HEK293 (cell line): Measurements from ENCODE around the gene SVIL.

Experiments
- CTCF ChIA-PET: fragments of 350-600 bp; formaldehyde crosslinking; extraction: SDS; loops from one replicate; lab custom pipeline; 2021; ENCODE audit warnings: antibody characterized with exemption; lab: Yijun Ruan, JAX
- POLR2A ChIA-PET: fragments of 300-600 bp; formaldehyde crosslinking; extraction: SDS; loops from one replicate; lab custom pipeline; 2020; ENCODE audit warnings: antibody characterized with exemption, inconsistent platforms; lab: Yijun Ruan, JAX
- H3K27ac ChIP-seq: fragments of 200-500 bp; sonication (Bioruptor generic); 2 replicates; pipeline ENCODE4 v1.5.1; 2014; ENCODE audit warnings: low read depth, low read length, control low read depth, inconsistent platforms; ENCODE audit errors: extremely low read depth
- H3K36me3 ChIP-seq, 2 experiments: fragments of 200-500 bp in 1 of 2; sonication (Bioruptor generic) in 1 of 2; 1 replicate in 1 of 2; 2 replicates in 1 of 2; pipeline ENCODE4 v1.5.1; 2014 to 2017; ENCODE audit warnings: inconsistent platforms in 2 of 2, low read length in 2 of 2; ENCODE audit not compliant: control insufficient read depth in 2 of 2, insufficient read depth in 1 of 2
- H3K4me1 ChIP-seq: fragments of 200-500 bp; sonication (Bioruptor generic); 2 replicates; pipeline ENCODE4 v1.5.1; 2014; ENCODE audit warnings: mild to moderate bottlenecking, low read length, inconsistent platforms; ENCODE audit not compliant: control insufficient read depth, insufficient read depth
- H3K4me3 ChIP-seq: 2 replicates; pipeline ENCODE4 v1.5.1; 2011; ENCODE audit warnings: low read depth, mild to moderate bottlenecking, control low read depth, low read length, moderate library complexity
- H3K9me3 ChIP-seq: fragments of 200-500 bp; sonication (Bioruptor generic); 2 replicates; pipeline ENCODE4 v1.5.1; 2014; ENCODE audit warnings: low read depth, low read length, inconsistent platforms; ENCODE audit not compliant: control insufficient read depth, insufficient read depth
- GLIS2 ChIP-seq: fragments of 450-650 bp; formaldehyde crosslinking; IDR thresholded peaks from 2 replicates; pipeline ENCODE4 v1.5.1; 2016; ENCODE audit warnings: missing biosample characterization, missing genetic modification characterization
- HOXA7 ChIP-seq: sonication (generic); formaldehyde crosslinking; IDR thresholded peaks from 2 replicates; pipeline ENCODE4 v1.8.1; 2022; ENCODE audit warnings: missing genetic modification reagents, borderline replicate concordance
- IKZF3 ChIP-seq: fragments of 450-650 bp; IDR thresholded peaks from 2 replicates; pipeline ENCODE4 v1.5.0; 2018; ENCODE audit warnings: missing biosample characterization, mild to moderate bottlenecking, missing genetic modification characterization, moderate library complexity
- OSR2 ChIP-seq: fragments of 450-650 bp; formaldehyde crosslinking; IDR thresholded peaks from 2 replicates; pipeline ENCODE4 v1.5.1; 2016; ENCODE audit warnings: missing biosample characterization, missing genetic modification characterization
- REPIN1 ChIP-seq: fragments of 450-650 bp; formaldehyde crosslinking; IDR thresholded peaks from 2 replicates; pipeline ENCODE4 v1.5.1; 2017; ENCODE audit warnings: missing biosample characterization, missing genetic modification characterization, low read depth
- SP2 ChIP-seq: fragments of 450-650 bp; formaldehyde crosslinking; IDR thresholded peaks from 2 replicates; pipeline ENCODE4 v1.5.1; 2016; ENCODE audit warnings: missing biosample characterization, missing genetic modification characterization
- SP3 ChIP-seq: fragments of 450-650 bp; formaldehyde crosslinking; IDR thresholded peaks from 2 replicates; pipeline ENCODE4 v1.5.1; 2016; ENCODE audit warnings: missing biosample characterization, missing genetic modification characterization
- SP7 ChIP-seq: fragments of 450-650 bp; formaldehyde crosslinking; IDR thresholded peaks from 2 replicates; pipeline ENCODE4 v1.5.1; 2016; ENCODE audit warnings: missing biosample characterization, missing genetic modification characterization
- ZBTB17 ChIP-seq: fragments of 450-650 bp; formaldehyde crosslinking; IDR thresholded peaks from 2 replicates; pipeline ENCODE4 v1.5.1; 2016; ENCODE audit warnings: missing biosample characterization, missing genetic modification characterization
- ZNF133 ChIP-seq: fragments of 450-650 bp; formaldehyde crosslinking; IDR thresholded peaks from 2 replicates; pipeline ENCODE4 v1.5.1; 2016; ENCODE audit warnings: missing biosample characterization, missing genetic modification characterization
- ZNF157 ChIP-seq: fragments of 450-650 bp; formaldehyde crosslinking; IDR thresholded peaks from 2 replicates; pipeline ENCODE4 v1.5.1; 2016; ENCODE audit warnings: missing biosample characterization, missing genetic modification characterization
- ZNF169 ChIP-seq: fragments of 450-650 bp; formaldehyde crosslinking; IDR thresholded peaks from 2 replicates; pipeline ENCODE4 v1.5.1; 2016; ENCODE audit warnings: missing biosample characterization, missing genetic modification characterization
- ZNF175 ChIP-seq: fragments of 450-650 bp; formaldehyde crosslinking; IDR thresholded peaks from 2 replicates; pipeline ENCODE4 v1.5.1; 2016; ENCODE audit warnings: missing biosample characterization, missing genetic modification characterization
- ZNF2 ChIP-seq: fragments of 450-650 bp; formaldehyde crosslinking; IDR thresholded peaks from 2 replicates; pipeline ENCODE4 v1.5.1; 2016; ENCODE audit warnings: missing biosample characterization, missing genetic modification characterization
- ZNF202 ChIP-seq: fragments of 450-650 bp; formaldehyde crosslinking; IDR thresholded peaks from 2 replicates; pipeline ENCODE4 v1.5.1; 2016; ENCODE audit warnings: missing biosample characterization, missing genetic modification characterization, borderline replicate concordance
- ZNF239 ChIP-seq: fragments of 450-650 bp; formaldehyde crosslinking; IDR thresholded peaks from 2 replicates; pipeline ENCODE4 v1.5.1; 2016; ENCODE audit warnings: missing biosample characterization, missing genetic modification characterization
- ZNF24 ChIP-seq: fragments of 450-650 bp; formaldehyde crosslinking; IDR thresholded peaks from 2 replicates; pipeline ENCODE4 v1.5.1; 2016; ENCODE audit warnings: missing biosample characterization, missing genetic modification characterization
- ZNF324 ChIP-seq: fragments of 450-650 bp; formaldehyde crosslinking; IDR thresholded peaks from 2 replicates; pipeline ENCODE4 v1.5.1; 2016; ENCODE audit warnings: missing biosample characterization, missing genetic modification characterization
- ZNF366 ChIP-seq: fragments of 450-650 bp; formaldehyde crosslinking; conservative IDR thresholded peaks from 2 replicates; pipeline ENCODE4 v1.5.1; 2016; ENCODE audit warnings: missing biosample characterization, missing genetic modification characterization
- ZNF510 ChIP-seq: fragments of 450-650 bp; formaldehyde crosslinking; IDR thresholded peaks from 2 replicates; pipeline ENCODE4 v1.5.1; 2018; ENCODE audit warnings: mild to moderate bottlenecking, missing genetic modification characterization, missing biosample characterization; ENCODE audit not compliant: insufficient replicate concordance
- ZNF521 ChIP-seq: fragments of 450-650 bp; formaldehyde crosslinking; IDR thresholded peaks from 2 replicates; pipeline ENCODE4 v1.5.1; 2017; ENCODE audit warnings: missing biosample characterization, mild to moderate bottlenecking, missing genetic modification characterization
- ZNF561 ChIP-seq: fragments of 450-650 bp; IDR thresholded peaks from 2 replicates; pipeline ENCODE4 v1.5.1; 2018; ENCODE audit warnings: missing biosample characterization, missing genetic modification characterization, borderline replicate concordance
- ZNF585B ChIP-seq: fragments of 450-650 bp; formaldehyde crosslinking; IDR thresholded peaks from 2 replicates; pipeline ENCODE4 v1.5.1; 2016; ENCODE audit warnings: missing biosample characterization, missing genetic modification characterization
- ZNF624 ChIP-seq: fragments of 450-650 bp; formaldehyde crosslinking; IDR thresholded peaks from 2 replicates; pipeline ENCODE4 v1.5.1; 2017; ENCODE audit warnings: missing biosample characterization, missing genetic modification characterization
- ZNF654 ChIP-seq: fragments of 450-650 bp; formaldehyde crosslinking; IDR thresholded peaks from 2 replicates; pipeline ENCODE4 v1.5.1; 2016; ENCODE audit warnings: low read depth, missing biosample characterization, missing genetic modification characterization
- ZNF660 ChIP-seq: fragments of 450-650 bp; IDR thresholded peaks from 2 replicates; pipeline ENCODE4 v1.5.1; 2018; ENCODE audit warnings: missing biosample characterization, mild to moderate bottlenecking, missing genetic modification characterization
- ZNF707 ChIP-seq: fragments of 450-650 bp; formaldehyde crosslinking; IDR thresholded peaks from 2 replicates; pipeline ENCODE4 v1.5.1; 2016; ENCODE audit warnings: missing biosample characterization, missing genetic modification characterization
- ZNF747 ChIP-seq: fragments of 450-650 bp; formaldehyde crosslinking; IDR thresholded peaks from 2 replicates; pipeline ENCODE4 v1.5.1; 2016; ENCODE audit warnings: missing biosample characterization, missing genetic modification characterization
- ZNF791 ChIP-seq: fragments of 450-650 bp; formaldehyde crosslinking; IDR thresholded peaks from 2 replicates; pipeline ENCODE4 v1.5.1; 2016; ENCODE audit warnings: missing biosample characterization, missing genetic modification characterization
- ZNF837 ChIP-seq: fragments of 450-650 bp; formaldehyde crosslinking; IDR thresholded peaks from 2 replicates; pipeline ENCODE4 v1.5.1; 2016; ENCODE audit warnings: missing biosample characterization, missing genetic modification characterization
- TF ChIP-seq, protein P1 (sequence below): fragments of 450-650 bp; formaldehyde crosslinking; IDR thresholded peaks from 2 replicates; pipeline ENCODE4 v1.5.1; 2016; ENCODE audit warnings: missing biosample characterization, missing genetic modification characterization
- TF ChIP-seq, protein P2 (sequence below): fragments of 450-650 bp; formaldehyde crosslinking; IDR thresholded peaks from 2 replicates; pipeline ENCODE4 v1.5.1; 2016; ENCODE audit warnings: missing biosample characterization, missing genetic modification characterization
- TF ChIP-seq, protein P3 (sequence below): fragments of 450-650 bp; formaldehyde crosslinking; IDR thresholded peaks from 2 replicates; pipeline ENCODE4 v1.5.1; 2017; ENCODE audit warnings: missing biosample characterization, missing genetic modification characterization

Gene SVIL

DNA sequence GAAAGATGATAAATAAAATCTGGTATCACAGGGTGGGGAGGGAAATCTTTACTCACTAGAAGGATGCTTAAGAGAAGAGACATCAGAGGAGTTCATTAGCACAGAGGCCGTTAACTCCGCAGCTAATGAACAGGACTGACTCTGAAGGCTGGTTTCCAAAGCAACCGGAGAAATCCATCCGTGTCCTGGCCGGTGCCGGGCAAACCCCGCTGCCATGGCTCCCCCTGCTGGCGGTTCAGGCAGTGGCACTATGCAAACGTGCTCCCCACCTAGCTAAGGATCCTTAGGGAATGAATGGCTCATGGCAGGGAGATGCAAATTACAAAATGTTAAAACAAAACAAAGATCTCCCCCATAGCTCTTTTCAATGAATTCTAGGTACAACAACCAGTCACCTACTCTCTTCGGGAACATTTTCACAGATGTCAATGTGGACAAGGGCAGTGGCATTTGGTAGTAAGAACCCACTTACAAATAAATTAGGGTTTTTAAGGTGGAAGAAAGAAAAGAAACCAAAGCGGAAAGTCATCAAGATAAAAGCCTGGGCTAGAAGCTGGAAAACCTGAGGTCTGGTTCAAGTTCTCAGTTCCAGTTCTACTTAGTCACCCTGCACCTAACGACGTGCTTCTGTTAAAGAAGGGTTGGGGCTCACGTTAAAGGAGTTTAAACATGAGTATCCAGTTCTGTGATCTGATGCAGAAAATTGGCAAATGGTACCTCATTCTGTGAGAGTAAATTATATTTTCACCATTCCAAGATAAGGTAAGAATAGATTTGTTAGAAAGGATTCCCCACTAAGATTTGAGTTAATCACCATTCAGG, 138.2 kb downstream of the SVIL start:
- no peak for TF ChIP-seq ZNF747 (tag by site-specific recombination)
- TF ChIP-seq ZNF521 (tag by site-specific recombination) = no peak
- 0 out of 2 replicates have a peak, but pooled peaks have one; percentile 60 for TF ChIP-seq ZNF2 (tag by site-specific recombination)
- no peak for TF ChIP-seq OSR2
- TF ChIP-seq ZNF660 (tag by site-specific recombination) = 0 out of 2 replicates have a peak, but pooled peaks have one; percentile 45
- peak; percentile 84 for TF ChIP-seq ZNF654 (tag by site-specific recombination)
- no peak for TF ChIP-seq ZNF624
- TF ChIP-seq, protein P1, sequence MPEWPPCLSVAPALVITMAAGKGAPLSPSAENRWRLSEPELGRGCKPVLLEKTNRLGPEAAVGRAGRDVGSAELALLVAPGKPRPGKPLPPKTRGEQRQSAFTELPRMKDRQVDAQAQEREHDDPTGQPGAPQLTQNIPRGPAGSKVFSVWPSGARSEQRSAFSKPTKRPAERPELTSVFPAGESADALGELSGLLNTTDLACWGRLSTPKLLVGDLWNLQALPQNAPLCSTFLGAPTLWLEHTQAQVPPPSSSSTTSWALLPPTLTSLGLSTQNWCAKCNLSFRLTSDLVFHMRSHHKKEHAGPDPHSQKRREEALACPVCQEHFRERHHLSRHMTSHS (tag by site-specific recombination) = no peak
- TF ChIP-seq ZNF510 = no peak
- no peak for TF ChIP-seq ZNF202 (tag by site-specific recombination)
- TF ChIP-seq ZBTB17 (tag by site-specific recombination) = 0 out of 2 replicates have a peak, but pooled peaks have one; percentile 25
- TF ChIP-seq SP7 = no peak
- no peak for TF ChIP-seq ZNF707 (tag by site-specific recombination)
- TF ChIP-seq, protein P2, sequence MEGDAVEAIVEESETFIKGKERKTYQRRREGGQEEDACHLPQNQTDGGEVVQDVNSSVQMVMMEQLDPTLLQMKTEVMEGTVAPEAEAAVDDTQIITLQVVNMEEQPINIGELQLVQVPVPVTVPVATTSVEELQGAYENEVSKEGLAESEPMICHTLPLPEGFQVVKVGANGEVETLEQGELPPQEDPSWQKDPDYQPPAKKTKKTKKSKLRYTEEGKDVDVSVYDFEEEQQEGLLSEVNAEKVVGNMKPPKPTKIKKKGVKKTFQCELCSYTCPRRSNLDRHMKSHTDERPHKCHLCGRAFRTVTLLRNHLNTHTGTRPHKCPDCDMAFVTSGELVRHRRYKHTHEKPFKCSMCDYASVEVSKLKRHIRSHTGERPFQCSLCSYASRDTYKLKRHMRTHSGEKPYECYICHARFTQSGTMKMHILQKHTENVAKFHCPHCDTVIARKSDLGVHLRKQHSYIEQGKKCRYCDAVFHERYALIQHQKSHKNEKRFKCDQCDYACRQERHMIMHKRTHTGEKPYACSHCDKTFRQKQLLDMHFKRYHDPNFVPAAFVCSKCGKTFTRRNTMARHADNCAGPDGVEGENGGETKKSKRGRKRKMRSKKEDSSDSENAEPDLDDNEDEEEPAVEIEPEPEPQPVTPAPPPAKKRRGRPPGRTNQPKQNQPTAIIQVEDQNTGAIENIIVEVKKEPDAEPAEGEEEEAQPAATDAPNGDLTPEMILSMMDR (tag by site-specific recombination) = peak; percentile 63
- peak; percentile 30; the same call in 1 of the 2 replicates for TF ChIP-seq ZNF585B (tag by site-specific recombination)
- TF ChIP-seq IKZF3 (tag by site-specific recombination) = peak; percentile 58; the same call in 1 of the 2 replicates
- TF ChIP-seq ZNF239 (tag by site-specific recombination) = no peak
- no peak for TF ChIP-seq ZNF837 (tag by site-specific recombination)
- TF ChIP-seq, all 188 proteins: peak for 7
- no peaks in the 10 kb centered on the region for H3K4me1 ChIP-seq
- H3K36me3 ChIP-seq = peaks cover 8 to 23% of the 10 kb centered on the region in 2 experiments
- no peak overlapping the region for H3K4me3 ChIP-seq
- POLR2A ChIA-PET = no interaction called here
- no peak overlapping the region for H3K27ac ChIP-seq
- no peaks in the 10 kb centered on the region for H3K9me3 ChIP-seq
- CTCF ChIA-PET = interaction anchor here (0.5 to 2.7 kb wide), 42 partner anchors 10 to 903 kb away, joined by 3 to 22 read pairs (median 4); no protein-coding TSS in a partner anchor

DNA sequence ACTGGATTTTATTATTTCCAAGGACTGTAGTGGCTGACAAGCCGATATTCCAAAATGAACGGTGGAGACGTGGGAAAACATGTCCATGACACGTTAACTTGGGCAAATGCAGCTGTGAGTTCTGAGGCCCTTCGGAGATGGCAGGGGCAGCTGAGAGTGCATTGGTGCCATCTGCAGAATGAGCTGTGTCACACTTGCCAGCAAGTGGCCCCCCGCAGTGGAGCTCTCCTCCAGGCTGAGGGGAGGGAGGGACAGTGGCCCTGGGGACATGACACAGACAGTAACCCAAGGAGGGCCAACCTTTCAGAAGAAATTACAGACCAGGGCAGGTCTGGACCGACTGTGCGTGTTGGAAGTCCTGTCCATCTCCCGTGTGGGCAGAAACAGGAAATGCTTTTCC, 139.4 kb downstream of the SVIL start:
- no peak overlapping the region for H3K27ac ChIP-seq
- no peak overlapping the region for H3K4me3 ChIP-seq
- POLR2A ChIA-PET = no interaction called here
- CTCF ChIA-PET = interaction anchor here (0.6 to 2.7 kb wide), 9 partner anchors 16 to 501 kb away, joined by 3 to 14 read pairs (median 4); no protein-coding TSS in a partner anchor
- TF ChIP-seq REPIN1 (tag by site-specific recombination) (no peak), ZNF2 (tag by site-specific recombination) (no peak), ZNF366 (no peak), ZNF324 (tag by site-specific recombination) (no peak), ZNF24 (tag by site-specific recombination) (no peak), ZNF561 (tag by site-specific recombination) (no peak), SP2 (tag by site-specific recombination) (no peak), ZNF133 (tag by site-specific recombination) (no peak), ZNF175 (no peak), GLIS2 (tag by site-specific recombination) (no peak), SP3 (no peak), ZNF791 (tag by site-specific recombination) (no peak), HOXA7 (CRISPR knock-in tag) (no peak), ZNF157 (no peak), ZNF169 (tag by site-specific recombination) (no peak), ZNF521 (tag by site-specific recombination) (no peak)
- TF ChIP-seq, protein P3, sequence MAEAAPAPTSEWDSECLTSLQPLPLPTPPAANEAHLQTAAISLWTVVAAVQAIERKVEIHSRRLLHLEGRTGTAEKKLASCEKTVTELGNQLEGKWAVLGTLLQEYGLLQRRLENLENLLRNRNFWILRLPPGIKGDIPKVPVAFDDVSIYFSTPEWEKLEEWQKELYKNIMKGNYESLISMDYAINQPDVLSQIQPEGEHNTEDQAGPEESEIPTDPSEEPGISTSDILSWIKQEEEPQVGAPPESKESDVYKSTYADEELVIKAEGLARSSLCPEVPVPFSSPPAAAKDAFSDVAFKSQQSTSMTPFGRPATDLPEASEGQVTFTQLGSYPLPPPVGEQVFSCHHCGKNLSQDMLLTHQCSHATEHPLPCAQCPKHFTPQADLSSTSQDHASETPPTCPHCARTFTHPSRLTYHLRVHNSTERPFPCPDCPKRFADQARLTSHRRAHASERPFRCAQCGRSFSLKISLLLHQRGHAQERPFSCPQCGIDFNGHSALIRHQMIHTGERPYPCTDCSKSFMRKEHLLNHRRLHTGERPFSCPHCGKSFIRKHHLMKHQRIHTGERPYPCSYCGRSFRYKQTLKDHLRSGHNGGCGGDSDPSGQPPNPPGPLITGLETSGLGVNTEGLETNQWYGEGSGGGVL = no peak
- no peaks in the 10 kb centered on the region for H3K4me1 ChIP-seq
- H3K36me3 ChIP-seq = peaks cover 8 to 25% of the 10 kb centered on the region in 2 experiments
- H3K9me3 ChIP-seq = no peaks in the 10 kb centered on the region
